HEK293 (cell line): ENCODE data around the gene FSD1.

Experiments used
- EGR2 ChIP-seq: fragments of 450-650 bp; formaldehyde crosslinking; IDR thresholded peaks from 2 replicates; pipeline ENCODE4 v1.5.1; 2016; ENCODE audit warnings: low read depth, missing biosample characterization, missing genetic modification characterization
- GLIS1 ChIP-seq: fragments of 450-650 bp; formaldehyde crosslinking; IDR thresholded peaks from 2 replicates; pipeline ENCODE4 v1.5.1; 2016; ENCODE audit warnings: missing biosample characterization, missing genetic modification characterization
- KLF7 ChIP-seq: fragments of 450-650 bp; formaldehyde crosslinking; IDR thresholded peaks from 2 replicates; pipeline ENCODE4 v1.5.1; 2016; ENCODE audit warnings: missing biosample characterization, missing genetic modification characterization, borderline replicate concordance
- TSHZ1 ChIP-seq: fragments of 450-650 bp; formaldehyde crosslinking; IDR thresholded peaks from 2 replicates; pipeline ENCODE4 v1.5.1; 2016; ENCODE audit warnings: missing biosample characterization, missing genetic modification characterization, borderline replicate concordance
- ZBTB20 ChIP-seq: fragments of 450-650 bp; formaldehyde crosslinking; IDR thresholded peaks from 2 replicates; pipeline ENCODE4 v1.5.1; 2016; ENCODE audit warnings: missing biosample characterization, missing genetic modification characterization
- ZBTB48 ChIP-seq: fragments of 450-650 bp; formaldehyde crosslinking; IDR thresholded peaks from 2 replicates; pipeline ENCODE4 v1.5.1; 2016; ENCODE audit warnings: missing biosample characterization, missing genetic modification characterization
- ZBTB49 ChIP-seq: fragments of 450-650 bp; formaldehyde crosslinking; IDR thresholded peaks from 2 replicates; pipeline ENCODE4 v1.5.1; 2016; ENCODE audit warnings: missing biosample characterization, missing genetic modification characterization, low read depth
- ZFHX2 ChIP-seq: fragments of 450-650 bp; formaldehyde crosslinking; conservative IDR thresholded peaks from 2 replicates; pipeline ENCODE4 v1.5.1; 2016; ENCODE audit warnings: missing biosample characterization, missing genetic modification characterization
- ZNF132 ChIP-seq: fragments of 450-650 bp; formaldehyde crosslinking; IDR thresholded peaks from 2 replicates; pipeline ENCODE4 v1.5.1; 2017; ENCODE audit warnings: missing biosample characterization, missing genetic modification characterization, borderline replicate concordance
- ZNF184 ChIP-seq: fragments of 450-650 bp; IDR thresholded peaks from 2 replicates; pipeline ENCODE4 v1.5.1; 2018; ENCODE audit warnings: missing biosample characterization, mild to moderate bottlenecking, missing genetic modification characterization
- ZNF202 ChIP-seq: fragments of 450-650 bp; formaldehyde crosslinking; IDR thresholded peaks from 2 replicates; pipeline ENCODE4 v1.5.1; 2016; ENCODE audit warnings: missing biosample characterization, missing genetic modification characterization, borderline replicate concordance
- ZNF248 ChIP-seq: fragments of 450-650 bp; formaldehyde crosslinking; IDR thresholded peaks from 2 replicates; pipeline ENCODE4 v1.5.1; 2017; ENCODE audit warnings: missing biosample characterization, missing genetic modification characterization
- ZNF394 ChIP-seq: fragments of 450-650 bp; formaldehyde crosslinking; IDR thresholded peaks from 2 replicates; pipeline ENCODE4 v1.5.1; 2016; ENCODE audit warnings: missing biosample characterization, missing genetic modification characterization, mild to moderate bottlenecking, moderate library complexity, borderline replicate concordance
- ZNF623 ChIP-seq: fragments of 450-650 bp; formaldehyde crosslinking; IDR thresholded peaks from 2 replicates; pipeline ENCODE4 v1.5.1; 2016; ENCODE audit warnings: missing biosample characterization, missing genetic modification characterization
- ZNF639 ChIP-seq: fragments of 450-650 bp; formaldehyde crosslinking; IDR thresholded peaks from 2 replicates; pipeline ENCODE4 v1.5.1; 2016; ENCODE audit warnings: missing biosample characterization, missing genetic modification characterization
- ZNF664 ChIP-seq: fragments of 450-650 bp; formaldehyde crosslinking; IDR thresholded peaks from 2 replicates; pipeline ENCODE4 v1.5.1; 2016; ENCODE audit warnings: missing biosample characterization, missing genetic modification characterization
- ZNF707 ChIP-seq: fragments of 450-650 bp; formaldehyde crosslinking; IDR thresholded peaks from 2 replicates; pipeline ENCODE4 v1.5.1; 2016; ENCODE audit warnings: missing biosample characterization, missing genetic modification characterization
- ZNF785 ChIP-seq: fragments of 450-650 bp; formaldehyde crosslinking; IDR thresholded peaks from 2 replicates; pipeline ENCODE4 v1.5.1; 2016; ENCODE audit warnings: missing biosample characterization, missing genetic modification characterization
- ZNF843 ChIP-seq: fragments of 450-650 bp; formaldehyde crosslinking; IDR thresholded peaks from 2 replicates; pipeline ENCODE4 v1.5.1; 2016; ENCODE audit warnings: missing biosample characterization, missing genetic modification characterization
- ZSCAN23 ChIP-seq: fragments of 450-650 bp; formaldehyde crosslinking; IDR thresholded peaks from 2 replicates; pipeline ENCODE4 v1.5.1; 2016; ENCODE audit warnings: missing biosample characterization, missing genetic modification characterization
- ZSCAN30 ChIP-seq: fragments of 450-650 bp; IDR thresholded peaks from 2 replicates; pipeline ENCODE4 v1.5.1; 2018; ENCODE audit warnings: missing biosample characterization, mild to moderate bottlenecking, missing genetic modification characterization, moderate library complexity

The FSD1 gene

GRCh38 chr19:4360641-4361151, 56.3 kb downstream of the FSD1 start (continued):
- TF ChIP-seq ZNF623: no peak
- TF ChIP-seq ZFHX2 (tag by site-specific recombination): peak; percentile 45
- no peak for TF ChIP-seq ZNF639 (tag by site-specific recombination)
- TF ChIP-seq ZSCAN30: no peak
- TF ChIP-seq ZNF394: no peak
- TF ChIP-seq ZNF664 (tag by site-specific recombination): no peak
- no peak for TF ChIP-seq TSHZ1 (tag by site-specific recombination)
- TF ChIP-seq ZNF248 (tag by site-specific recombination): no peak
- TF ChIP-seq ZBTB20: no peak
- peak; percentile 36 for TF ChIP-seq EGR2
- no peak for TF ChIP-seq ZBTB48 (tag by site-specific recombination)
- TF ChIP-seq ZNF843 (tag by site-specific recombination): no peak
- no peak for TF ChIP-seq ZNF707
- TF ChIP-seq ZSCAN23 (tag by site-specific recombination): no peak
- TF ChIP-seq KLF7: no peak
- TF ChIP-seq ZBTB49 (tag by site-specific recombination): no peak
- TF ChIP-seq GLIS1 (tag by site-specific recombination): peak; percentile 34
- no peak for TF ChIP-seq ZNF202 (tag by site-specific recombination)
- no peak for TF ChIP-seq ZNF132
- no peak for TF ChIP-seq ZNF785 (tag by site-specific recombination)
- no peak for TF ChIP-seq ZNF184 (tag by site-specific recombination)
